GM21529 (cell line): Measurements from ENCODE around the gene ADIPOR2.
"Not testable (repeated sequence)": the region's sequence is repeated elsewhere in the genome, so short reads cannot be mapped to it uniquely, and the experiment has no call there.

Experiments used
- ATAC-seq: cut with Tn5 transposase; IDR thresholded peaks from one replicate; pipeline ENCODE4 v1.9.1; 2021; ENCODE audit not compliant: unreplicated experiment

Gene ADIPOR2

GRCh38 chr12:1810201-1810930, 119.5 kb downstream of the ADIPOR2 start:
- no peak for ATAC-seq

- ATAC-seq, result no peak
Measured at GRCh38 chr12:1810931-1811280, 120.0 kb downstream of the ADIPOR2 start.

- ATAC-seq, result no peak
Measured at GRCh38 chr12:1811281-1811947, 120.5 kb downstream of the ADIPOR2 start.

GRCh38 chr12:1811948-1812291, 121.0 kb downstream of the ADIPOR2 start:
- no peak for ATAC-seq

- ATAC-seq, result no peak
Measured at GRCh38 chr12:1812650-1813302, 121.9 kb downstream of the ADIPOR2 start.

- no peak for ATAC-seq
Measured at GRCh38 chr12:1814266-1814665, 123.4 kb downstream of the ADIPOR2 start.

- no peak for ATAC-seq
Measured at GRCh38 chr12:1815108-1815507, 124.2 kb downstream of the ADIPOR2 start.

- no peak for ATAC-seq
Measured at GRCh38 chr12:1815814-1816729, 125.2 kb downstream of the ADIPOR2 start.

GRCh38 chr12:1816730-1817348, 126.0 kb downstream of the ADIPOR2 start:
- ATAC-seq, result no peak

GRCh38 chr12:1817928-1818327, 127.1 kb downstream of the ADIPOR2 start:
- not testable (repeated sequence) for ATAC-seq

GRCh38 chr12:1819050-1819449, 128.2 kb downstream of the ADIPOR2 start:
- ATAC-seq, result no peak

GRCh38 chr12:1819571-1819970, 128.7 kb downstream of the ADIPOR2 start:
- ATAC-seq, result no peak

GRCh38 chr12:1820191-1820895, 129.5 kb downstream of the ADIPOR2 start, which contains the start of gene LRTM2:
LRTM2 (plus strand) TSS chr12:1820565; CDS start chr12:1828149, 7,584 bp downstream.
- ATAC-seq, result no peak

- ATAC-seq, result no peak
Measured at GRCh38 chr12:1820896-1821291, 130.0 kb downstream of the ADIPOR2 start.

GRCh38 chr12:1821805-1822204, 130.9 kb downstream of the ADIPOR2 start:
- no peak for ATAC-seq

- ATAC-seq, result no peak
Measured at GRCh38 chr12:1822699-1823098, 131.8 kb downstream of the ADIPOR2 start.

- no peak for ATAC-seq
Measured at GRCh38 chr12:1823237-1823636, 132.4 kb downstream of the ADIPOR2 start.

GRCh38 chr12:1825382-1826102, 134.7 kb downstream of the ADIPOR2 start:
- ATAC-seq, result no peak

GRCh38 chr12:1826401-1826800, 135.5 kb downstream of the ADIPOR2 start:
- ATAC-seq, result no peak
